HG03571 (cell line): ENCODE data around the gene SHFL.

Experiments used
- ATAC-seq: cut with Tn5 transposase; IDR thresholded peaks from one replicate; pipeline ENCODE4 v1.9.1; 2021; ENCODE audit not compliant: unreplicated experiment

Gene SHFL

GRCh38 chr19:10107817-10108367, 21.8 kb downstream of the SHFL start:
- no peak for ATAC-seq

- no peak for ATAC-seq
Measured at GRCh38 chr19:10109528-10109927, 23.4 kb downstream of the SHFL start.

- ATAC-seq: no peak
Measured at GRCh38 chr19:10110076-10110971, 24.2 kb downstream of the SHFL start.

- no peak for ATAC-seq
Measured at GRCh38 chr19:10110972-10111317, 24.8 kb downstream of the SHFL start.

GRCh38 chr19:10111405-10111811, 25.3 kb downstream of the SHFL start, which contains the start of gene P2RY11:
Gene P2RY11 (plus strand): TSS chr19:10111693. CDS start chr19:10111722, 29 bp downstream.
- no peak for ATAC-seq

- no peak for ATAC-seq
Measured at GRCh38 chr19:10112037-10112761, 26.1 kb downstream of the SHFL start.

GRCh38 chr19:10112895-10113591, 26.9 kb downstream of the SHFL start:
- ATAC-seq: no peak

- ATAC-seq: no peak
Measured at GRCh38 chr19:10113592-10113963, 27.5 kb downstream of the SHFL start.

GRCh38 chr19:10113964-10114650, 28.0 kb downstream of the SHFL start:
- ATAC-seq: no peak

GRCh38 chr19:10114651-10115391, 28.7 kb downstream of the SHFL start:
- ATAC-seq: no peak

- no peak for ATAC-seq
Measured at GRCh38 chr19:10115392-10116084, 29.4 kb downstream of the SHFL start.

- no peak for ATAC-seq
Measured at GRCh38 chr19:10116085-10116865, 30.2 kb downstream of the SHFL start.

GRCh38 chr19:10116866-10117616, 30.9 kb downstream of the SHFL start:
- no peak for ATAC-seq

GRCh38 chr19:10118960-10119359, 32.8 kb downstream of the SHFL start:
- ATAC-seq: no peak

GRCh38 chr19:10120538-10121189, 34.5 kb downstream of the SHFL start:
- no peak for ATAC-seq

- ATAC-seq: no peak
Measured at GRCh38 chr19:10122045-10122444, 35.9 kb downstream of the SHFL start.

GRCh38 chr19:10124429-10124828, 38.3 kb downstream of the SHFL start:
- no peak for ATAC-seq
